ENCODE results near the gene KRT33B.

GRCh38 chr17:41354536-41354935, 15.1 kb downstream of the KRT33B start:
- TF ChIP-seq CTCF (IDR thresholded peaks at IDR 0.05; ENCODE audit: borderline replicate concordance, extremely low read depth, low read length, poor library complexity, severe bottlenecking) (no peak), EZH2 (IDR thresholded peaks at IDR 0.05; ENCODE audit: borderline replicate concordance, low read depth, low read length, severe bottlenecking) (no peak)
